Activated CD4-positive, alpha-beta T cell treated with anti-CD3 and anti-CD28 coated beads, Interleukin-2, amount 50 U/mL, for 16 hours (primary cell): ENCODE data around the gene CTDP1.
"Not testable (repeated sequence)": the region's sequence is repeated elsewhere in the genome, so short reads cannot be mapped to it uniquely, and the experiment has no call there.

Experiments
- DNase-seq: peaks from one replicate; pipeline ENCODE4 v3.0.0-alpha.2; 2020

The CTDP1 gene

GRCh38 chr18:79747156-79747845, 67.7 kb downstream of the CTDP1 start:
- no peak for DNase-seq

- no peak for DNase-seq
Observed at GRCh38 chr18:79748321-79749180, 68.9 kb downstream of the CTDP1 start.

- DNase-seq, result no peak
Observed at GRCh38 chr18:79749251-79750191, 69.9 kb downstream of the CTDP1 start.

GRCh38 chr18:79750980-79751571, 71.5 kb downstream of the CTDP1 start:
- DNase-seq, result no peak

- DNase-seq, result not testable (repeated sequence)
Observed at GRCh38 chr18:79751918-79752578, 72.4 kb downstream of the CTDP1 start.

- not testable (repeated sequence) for DNase-seq
Observed at GRCh38 chr18:79752946-79753345, 73.3 kb downstream of the CTDP1 start.

- DNase-seq, result no peak
Observed at GRCh38 chr18:79753391-79753851, 73.8 kb downstream of the CTDP1 start.

- no peak for DNase-seq
Observed at GRCh38 chr18:79754022-79754761, 74.6 kb downstream of the CTDP1 start.

GRCh38 chr18:79754831-79755351, 75.3 kb downstream of the CTDP1 start:
- DNase-seq, result no peak

- no peak for DNase-seq
Observed at GRCh38 chr18:79755496-79756142, 76.0 kb downstream of the CTDP1 start.

GRCh38 chr18:79756143-79756500, 76.5 kb downstream of the CTDP1 start:
- DNase-seq, result no peak

GRCh38 chr18:79756826-79757225, 77.2 kb downstream of the CTDP1 start:
- no peak for DNase-seq

GRCh38 chr18:79760348-79760747, 80.7 kb downstream of the CTDP1 start:
- no peak for DNase-seq

- DNase-seq, result no peak
Observed at GRCh38 chr18:79760881-79761280, 81.3 kb downstream of the CTDP1 start.

GRCh38 chr18:79763407-79763806, 83.8 kb downstream of the CTDP1 start:
- no peak for DNase-seq

- DNase-seq, result no peak
Observed at GRCh38 chr18:79764131-79764530, 84.5 kb downstream of the CTDP1 start.

GRCh38 chr18:79765491-79766245, 86.1 kb downstream of the CTDP1 start:
- no peak for DNase-seq

GRCh38 chr18:79766308-79766707, 86.7 kb downstream of the CTDP1 start:
- no peak for DNase-seq

GRCh38 chr18:79768745-79769144, 89.1 kb downstream of the CTDP1 start:
- DNase-seq, result no peak
